ENCODE results near the gene KRTAP9-4.
"Not testable (repeated sequence)": the region's sequence is repeated elsewhere in the genome, so short reads cannot be mapped to it uniquely, and the experiment has no call there.

KRTAP9-4 gene

GRCh38 chr17:41265078-41265477 is 15.6 kb downstream of the KRTAP9-4 start, which contains the start of gene KRTAP9-6:
TSS of gene KRTAP9-6 (plus strand) at chr17:41265378. CDS start at chr17:41265378, 0 bp downstream.
- no peak for DNase-seq

DNA sequence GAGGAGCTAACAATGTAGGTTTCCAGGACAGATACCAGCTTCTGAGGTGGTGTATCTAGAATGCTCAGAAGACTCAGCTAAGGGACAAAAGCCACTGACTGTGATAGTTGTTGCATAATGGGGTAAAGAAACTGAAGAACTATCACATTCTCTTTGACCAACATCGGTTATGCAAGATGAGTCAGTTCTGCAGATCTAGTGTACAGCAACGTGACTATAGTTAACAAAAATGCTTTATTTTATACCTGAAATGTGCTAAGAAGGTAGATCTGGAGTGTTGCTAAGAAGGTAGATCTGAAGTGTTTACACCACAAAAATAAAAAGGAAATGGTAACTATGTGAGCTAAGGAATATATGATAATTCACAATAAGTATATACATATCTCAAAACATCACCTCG is 18.2 kb downstream of the KRTAP9-4 start:
- DNase-seq = no peak

DNA sequence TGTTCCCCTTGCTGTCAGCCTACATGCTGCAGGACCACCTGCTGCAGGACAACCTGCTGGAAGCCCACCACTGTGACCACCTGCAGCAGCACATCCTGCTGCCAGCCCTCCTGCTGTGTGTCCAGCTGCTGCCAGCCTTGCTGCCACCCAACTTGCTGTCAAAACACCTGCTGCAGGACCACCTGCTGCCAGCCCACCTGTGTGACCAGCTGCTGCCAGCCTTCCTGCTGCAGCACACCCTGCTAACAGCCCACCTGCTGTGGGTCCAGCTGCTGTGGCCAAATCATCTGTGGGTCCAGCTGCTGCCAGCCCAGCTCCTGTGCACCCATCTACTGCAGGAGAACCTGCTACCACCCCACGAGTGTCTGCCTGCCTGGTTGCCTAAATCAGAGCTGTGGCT is 21.8 kb downstream of the KRTAP9-4 start:
- DNase-seq = not testable (repeated sequence)

DNA sequence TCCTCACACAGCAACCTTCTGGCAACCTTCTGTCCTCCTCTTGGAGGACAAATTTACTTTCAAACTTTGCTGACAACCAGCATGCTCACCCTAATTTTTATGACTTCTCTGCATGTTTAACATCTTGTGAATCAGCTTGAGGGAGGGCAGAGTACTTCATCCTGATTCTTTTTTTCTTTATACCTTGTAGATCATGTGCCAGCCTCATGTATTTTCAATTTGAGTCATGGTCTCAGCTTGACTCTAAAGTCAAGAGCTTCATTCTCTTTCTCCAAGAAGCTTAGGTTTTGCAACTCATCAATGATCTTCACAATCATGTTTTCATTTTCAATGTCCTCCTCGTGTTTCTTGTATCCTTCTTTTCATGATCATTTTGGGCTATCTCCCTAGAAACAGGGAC is 22.4 kb downstream of the KRTAP9-4 start:
- DNase-seq = no peak

GRCh38 chr17:41275648-41276190 is 26.2 kb downstream of the KRTAP9-4 start, which contains the start of gene KRTAP9-7:
TSS of gene KRTAP9-7 (plus strand) at chr17:41275698. CDS start at chr17:41275698, 0 bp downstream.
- not testable (repeated sequence) for DNase-seq

DNA sequence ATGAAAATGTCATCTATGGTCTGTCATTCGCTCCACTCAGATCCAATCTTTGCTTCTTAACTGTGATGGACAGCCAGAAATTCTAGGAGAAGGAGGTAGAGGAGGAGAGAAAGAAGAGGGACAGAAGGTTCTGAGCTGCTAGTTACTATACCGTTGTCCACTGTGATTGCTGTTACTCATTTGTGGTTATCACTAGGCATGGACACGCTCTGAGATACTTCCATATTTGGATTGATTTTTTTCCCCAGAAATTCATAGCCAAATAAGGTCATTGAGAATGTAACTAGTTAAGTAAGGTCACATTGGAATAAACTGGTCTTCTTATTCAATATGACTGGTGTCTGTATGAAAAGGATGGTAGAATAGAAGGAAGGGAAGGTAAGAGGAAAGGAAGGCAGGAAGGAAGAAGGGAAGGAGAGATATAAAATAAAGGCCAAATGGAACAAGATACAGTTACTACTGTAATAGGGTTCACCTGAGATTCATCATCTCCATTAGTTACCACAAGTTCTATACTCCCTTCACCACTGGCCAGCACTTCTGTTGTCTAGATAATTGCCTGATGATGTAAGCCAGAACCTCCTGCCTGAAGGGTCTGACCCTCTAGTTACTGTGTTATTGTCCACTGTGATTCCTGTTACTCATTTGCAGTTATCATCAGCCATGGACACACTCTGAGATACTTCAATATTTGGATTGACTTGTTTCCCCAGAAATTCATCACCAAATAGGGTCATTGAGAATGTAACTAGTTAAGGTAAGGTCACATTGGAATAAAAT is 28.9 kb downstream of the KRTAP9-4 start:
- DNase-seq = no peak

DNA sequence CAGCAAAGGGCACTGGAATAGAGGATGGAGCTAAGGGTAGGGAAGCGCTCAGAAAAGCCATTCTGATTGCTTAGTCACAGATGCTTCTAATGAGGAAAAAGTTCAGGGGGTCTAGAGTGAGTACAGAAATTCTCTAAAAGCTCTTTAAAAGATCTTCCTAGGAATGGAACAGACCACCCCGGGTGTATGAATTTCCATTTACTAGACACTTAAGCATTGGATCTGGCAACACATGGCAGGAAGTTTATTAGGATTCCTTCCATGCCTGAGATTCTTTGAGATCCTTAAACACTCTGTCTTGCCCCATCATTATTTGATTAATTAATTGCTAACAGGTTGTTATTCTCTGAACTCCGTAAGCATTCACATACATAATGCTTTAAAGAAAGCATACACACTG is 34.6 kb downstream of the KRTAP9-4 start:
- no peak for DNase-seq

DNA sequence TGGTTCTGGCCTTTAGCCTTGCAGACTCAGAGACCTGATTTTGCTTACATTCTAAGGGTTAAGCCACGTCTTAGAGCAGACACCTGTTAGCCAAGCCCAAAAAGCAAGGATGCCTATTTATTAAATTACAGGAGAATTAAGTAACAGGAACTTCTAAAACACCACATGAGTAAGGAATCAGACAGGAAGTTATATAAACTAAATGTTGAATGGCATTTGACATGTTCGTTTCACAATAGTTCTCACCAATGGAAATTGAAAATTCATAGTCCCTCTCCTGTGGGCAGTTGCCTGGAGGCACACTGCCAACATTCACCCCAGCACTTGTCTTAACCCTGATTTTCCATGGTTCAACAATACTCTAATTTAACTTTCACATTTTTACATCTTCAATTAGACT is 35.1 kb downstream of the KRTAP9-4 start:
- peak in 3 of 4 experiments; percentile 33 to 60 (median 56) for DNase-seq

DNA sequence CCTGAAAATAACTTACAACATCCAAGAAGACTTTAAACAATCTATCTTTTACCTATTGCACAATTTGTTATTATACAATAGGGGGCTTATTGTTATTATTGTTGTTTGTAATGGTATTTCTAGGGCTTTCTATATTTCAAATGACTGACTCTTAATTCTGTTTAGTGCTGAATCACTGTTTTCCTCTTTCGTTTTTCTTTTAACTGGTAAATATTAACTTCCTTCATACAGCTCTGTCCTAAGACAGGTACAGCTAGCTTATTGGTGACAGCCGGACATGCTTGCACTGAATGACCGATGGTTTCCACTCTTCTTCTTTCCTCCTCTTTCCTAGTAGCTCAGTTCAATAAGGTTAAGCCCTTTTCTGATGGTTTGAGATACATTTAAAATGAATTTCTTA is 37.6 kb downstream of the KRTAP9-4 start:
- peak in 1 of 4 experiments; percentile 0 for DNase-seq

DNA sequence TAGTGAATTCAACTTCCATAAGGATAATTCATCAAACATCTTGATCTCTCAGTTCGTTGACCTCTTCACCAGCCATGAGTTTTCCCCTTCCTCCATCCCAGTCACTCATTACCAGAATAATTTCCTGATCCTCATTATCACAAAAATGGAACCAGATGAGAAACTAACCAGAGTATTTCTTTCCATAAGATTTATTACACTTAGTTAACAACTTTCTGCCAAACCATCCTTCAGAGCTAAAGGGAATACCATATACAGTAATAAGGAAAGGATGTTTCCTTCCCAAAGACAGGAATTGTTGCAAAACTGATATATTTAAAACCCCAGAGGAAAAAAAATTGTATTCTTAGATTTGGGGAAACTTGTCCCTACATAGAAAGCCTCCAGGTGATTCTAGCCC is 44.5 kb downstream of the KRTAP9-4 start:
- DNase-seq = no peak

DNA sequence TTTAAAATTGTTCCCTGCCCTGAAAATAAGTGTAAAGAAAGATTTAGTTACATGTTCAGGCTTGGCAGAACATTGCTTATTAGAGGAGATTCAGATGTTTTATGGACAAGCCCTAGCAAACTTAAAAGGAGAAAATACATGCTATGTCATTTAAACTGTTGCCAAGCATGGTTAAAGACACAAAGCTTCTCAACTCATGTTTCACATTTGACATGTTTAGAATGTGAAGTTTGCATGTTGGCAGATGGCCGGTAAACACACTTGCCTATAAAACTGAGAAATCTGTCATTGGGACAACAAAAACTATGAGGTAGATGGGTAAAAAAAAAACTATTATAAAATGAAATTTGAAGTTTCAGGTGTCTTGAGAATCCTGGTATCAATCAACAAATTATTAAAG is 47.4 kb downstream of the KRTAP9-4 start:
- no peak for DNase-seq

DNA sequence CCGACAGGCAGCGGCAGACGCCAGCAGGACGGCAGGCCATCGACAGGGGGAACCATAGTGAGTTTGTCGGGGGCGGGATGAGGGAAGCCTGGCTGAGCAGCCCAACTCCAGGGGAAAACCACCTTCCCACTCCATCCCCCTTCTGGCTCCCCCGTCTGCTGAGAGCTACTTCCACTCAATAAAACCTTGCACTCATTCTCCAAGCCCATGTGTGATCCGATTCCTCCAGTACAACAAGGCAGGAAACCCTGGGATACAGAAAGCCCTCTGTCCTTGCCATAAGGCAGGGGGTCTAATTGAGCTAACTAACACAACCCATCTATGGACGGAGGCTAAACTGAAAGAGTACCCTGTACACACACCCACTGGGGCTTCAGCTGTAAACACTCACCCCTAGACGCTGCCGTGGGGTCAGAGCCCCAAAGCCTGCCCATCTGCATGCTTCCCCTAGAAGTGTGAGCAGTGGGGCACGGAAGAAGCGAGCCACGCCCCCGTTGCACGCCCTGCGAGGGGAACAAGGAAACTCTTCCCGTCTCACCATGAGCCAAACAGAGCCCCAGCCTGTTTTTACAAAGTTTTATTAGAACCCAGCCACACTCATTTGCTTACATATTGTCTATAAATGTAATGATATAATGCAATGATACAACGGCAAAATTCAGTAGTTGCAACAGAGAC is 49.1 kb downstream of the KRTAP9-4 start:
- no peak for DNase-seq
